ENCODE results near the gene MORF4L1.

GRCh38 chr15:78933823-78934654 lies 61.3 kb downstream of the MORF4L1 start:
- TF ChIP-seq POLR2AphosphoS5 (IDR thresholded peaks at IDR 0.05; ENCODE audit: low read depth, low read length): no peak
- no peak for TF ChIP-seq REST (IDR thresholded peaks at IDR 0.05; ENCODE audit: insufficient read depth in 1 of 2, low read depth in 2 of 2, low read length in 2 of 2)
- no peak for TF ChIP-seq TAF1 (IDR thresholded peaks at IDR 0.05; ENCODE audit: borderline replicate concordance, insufficient read depth, low read length)
- no peak for TF ChIP-seq SIN3A (IDR thresholded peaks at IDR 0.05; ENCODE audit: borderline replicate concordance, insufficient read depth, low read length)

Data from PFSK-1 (cell line).